GM19035 (cell line): ENCODE results near the gene FSTL3.
"Not testable (repeated sequence)": the region's sequence is repeated elsewhere in the genome, so short reads cannot be mapped to it uniquely, and the experiment has no call there.

Source experiments
- ATAC-seq: cut with Tn5 transposase; IDR thresholded peaks from one replicate; pipeline ENCODE4 v1.9.1; 2021; ENCODE audit not compliant: unreplicated experiment

The FSTL3 gene

DNA sequence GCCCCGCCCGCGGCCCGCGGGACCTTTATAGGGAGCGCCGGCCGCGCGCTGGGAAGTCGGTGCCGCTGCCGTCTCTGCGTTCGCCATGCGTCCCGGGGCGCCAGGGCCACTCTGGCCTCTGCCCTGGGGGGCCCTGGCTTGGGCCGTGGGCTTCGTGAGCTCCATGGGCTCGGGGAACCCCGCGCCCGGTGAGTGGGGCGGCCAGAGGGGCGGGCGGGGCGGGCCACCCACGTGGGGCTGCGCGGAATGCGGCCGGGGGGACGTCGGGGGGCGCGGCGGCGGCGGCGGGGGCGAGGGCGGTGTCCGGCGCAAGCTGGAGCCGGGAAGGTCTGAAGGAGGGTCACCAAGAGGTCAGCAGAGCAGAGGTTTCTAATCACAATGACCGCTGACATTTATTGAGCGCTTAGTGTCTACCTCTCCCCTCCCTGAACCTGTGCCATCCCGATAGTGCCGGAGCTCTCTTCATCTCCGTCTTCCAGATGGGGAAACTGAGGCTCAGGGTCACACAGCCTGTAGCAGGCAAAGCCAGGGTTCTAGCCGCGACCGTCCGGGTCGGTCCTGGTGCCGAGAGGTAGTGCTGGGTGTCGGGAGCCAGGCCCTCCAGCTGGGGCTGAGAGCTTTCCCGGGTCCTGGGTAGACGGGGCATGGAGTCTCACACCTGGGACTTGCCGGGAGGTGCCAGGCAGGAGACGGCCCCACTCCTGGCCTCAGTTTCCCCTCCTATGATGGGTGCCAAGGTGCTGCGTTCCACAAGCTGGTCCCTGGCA, at the start of gene FSTL3:
TSS of gene FSTL3 (plus strand) at position 54 of the 767 bp plus-strand sequence. CDS start at position 86, 32 bp downstream.
- ATAC-seq: no peak

DNA sequence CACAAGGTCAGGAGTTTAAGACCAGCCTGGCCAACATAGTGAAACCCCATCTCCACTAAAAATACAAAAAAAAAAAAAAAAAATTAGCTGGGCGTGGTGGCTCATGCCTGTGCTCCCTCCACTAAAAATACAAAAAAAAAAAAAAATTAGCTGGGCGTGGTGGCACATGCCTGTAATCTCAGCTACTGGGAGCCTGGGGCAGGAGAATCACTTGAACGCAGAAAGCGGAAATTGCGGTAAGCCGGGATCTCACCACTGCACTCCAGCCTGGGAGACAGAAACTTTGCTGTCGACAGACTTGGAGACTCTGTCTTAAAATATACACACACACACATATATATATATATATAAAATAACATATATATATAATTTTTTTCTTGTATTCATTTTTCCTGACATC, 49.6 kb upstream of the FSTL3 start:
- ATAC-seq: not testable (repeated sequence)

DNA sequence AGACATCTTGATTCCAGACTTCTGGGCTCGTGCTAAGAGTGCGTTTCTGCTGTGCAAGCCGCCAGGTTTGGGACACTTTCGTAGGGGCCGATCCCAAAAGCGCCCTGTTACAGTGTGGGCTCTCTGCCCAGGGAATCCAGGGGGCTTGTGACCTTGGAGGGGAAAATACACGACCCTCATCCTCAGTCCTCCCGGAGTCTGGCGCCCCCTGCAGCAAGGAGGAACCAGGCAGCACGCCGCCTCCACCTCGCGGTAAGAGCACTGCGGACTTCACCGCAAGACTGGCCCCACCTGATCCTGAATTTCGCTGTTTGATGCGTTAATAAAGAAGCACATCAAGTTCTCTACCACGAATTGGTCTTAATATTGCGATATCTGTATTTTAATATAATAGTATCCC, 48.0 kb upstream of the FSTL3 start:
- no peak for ATAC-seq

DNA sequence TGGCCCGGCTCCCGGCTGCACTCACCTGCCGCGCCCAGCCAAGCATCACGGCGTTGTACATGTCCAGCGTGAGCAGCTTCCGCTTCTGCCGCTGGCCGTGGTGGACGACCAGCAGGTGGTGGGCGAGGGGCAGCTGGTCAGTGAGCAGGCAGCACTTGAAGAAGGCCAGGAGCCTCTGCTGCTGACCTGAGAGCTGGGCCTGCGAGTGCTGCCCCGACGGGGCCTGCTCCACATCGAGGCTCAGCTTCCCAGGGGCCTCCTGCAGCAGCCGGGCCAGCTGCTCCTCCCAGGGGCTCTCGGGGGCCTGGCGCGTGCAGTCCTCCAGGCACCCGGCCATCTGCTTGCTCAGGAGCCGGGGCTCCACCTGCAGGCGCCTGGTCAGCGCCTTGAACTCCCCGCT, 46.7 kb upstream of the FSTL3 start:
- not testable (repeated sequence) for ATAC-seq

DNA sequence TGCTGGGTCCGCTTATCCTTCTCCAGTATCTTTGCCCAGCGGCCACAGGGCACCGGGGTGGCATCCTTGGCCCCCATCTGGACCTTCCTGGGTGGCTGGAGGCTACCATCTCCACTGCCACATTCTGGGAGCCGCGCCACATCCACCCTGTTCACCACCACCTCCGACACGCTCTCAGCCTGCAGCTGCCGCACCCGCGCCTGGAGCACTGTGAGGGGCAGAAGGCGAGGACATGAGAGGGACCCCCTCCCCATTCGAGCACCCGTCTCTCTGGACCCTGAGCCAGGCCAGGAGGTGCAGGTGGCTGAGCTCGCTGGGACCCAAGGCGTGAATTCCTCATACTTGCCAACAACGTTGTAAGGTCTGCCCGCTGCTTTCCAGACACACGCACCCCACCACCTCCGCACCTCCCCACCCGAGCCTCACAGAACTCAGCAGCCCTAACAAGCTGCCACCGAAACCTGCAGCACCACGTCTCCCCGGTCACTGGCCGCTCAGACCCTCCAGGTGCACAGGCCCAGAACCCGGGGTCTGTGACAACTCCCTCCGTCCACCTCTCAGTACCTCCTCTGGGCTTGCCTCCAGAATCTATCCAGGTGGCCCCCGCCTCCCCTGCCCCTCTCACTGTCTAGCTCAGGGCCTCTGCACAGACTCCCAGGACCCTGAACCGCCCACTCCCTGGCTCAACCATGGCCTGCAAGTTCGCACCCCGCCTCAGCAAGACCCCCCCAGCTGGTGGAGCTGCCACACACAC, 46.1 kb upstream of the FSTL3 start:
- ATAC-seq: no peak

DNA sequence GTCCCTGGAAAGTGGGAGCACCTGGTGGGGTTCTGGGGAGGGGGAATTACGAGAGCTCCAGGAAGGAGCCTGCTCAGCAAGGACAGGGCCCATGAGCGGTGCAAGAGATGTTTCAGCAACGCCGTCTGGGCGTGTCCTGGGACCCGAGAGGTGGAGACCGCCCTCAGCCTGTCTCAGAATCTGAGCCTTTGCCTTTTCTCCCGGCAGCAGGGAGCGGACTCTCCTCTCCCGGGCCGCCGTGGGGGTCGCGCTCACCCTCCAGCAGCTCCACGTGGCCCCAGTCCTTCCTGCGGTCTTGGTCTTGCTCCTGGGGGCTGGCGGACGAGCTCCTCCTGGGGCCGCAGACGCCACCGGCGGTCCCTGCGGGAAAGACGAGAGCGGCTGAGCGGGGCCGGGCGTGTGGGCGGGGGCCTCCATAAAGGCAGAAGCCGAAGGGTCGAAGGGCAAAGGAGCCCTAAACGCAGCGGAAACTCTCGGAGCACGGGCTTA, 43.6 kb upstream of the FSTL3 start:
- ATAC-seq: peak; percentile 19

DNA sequence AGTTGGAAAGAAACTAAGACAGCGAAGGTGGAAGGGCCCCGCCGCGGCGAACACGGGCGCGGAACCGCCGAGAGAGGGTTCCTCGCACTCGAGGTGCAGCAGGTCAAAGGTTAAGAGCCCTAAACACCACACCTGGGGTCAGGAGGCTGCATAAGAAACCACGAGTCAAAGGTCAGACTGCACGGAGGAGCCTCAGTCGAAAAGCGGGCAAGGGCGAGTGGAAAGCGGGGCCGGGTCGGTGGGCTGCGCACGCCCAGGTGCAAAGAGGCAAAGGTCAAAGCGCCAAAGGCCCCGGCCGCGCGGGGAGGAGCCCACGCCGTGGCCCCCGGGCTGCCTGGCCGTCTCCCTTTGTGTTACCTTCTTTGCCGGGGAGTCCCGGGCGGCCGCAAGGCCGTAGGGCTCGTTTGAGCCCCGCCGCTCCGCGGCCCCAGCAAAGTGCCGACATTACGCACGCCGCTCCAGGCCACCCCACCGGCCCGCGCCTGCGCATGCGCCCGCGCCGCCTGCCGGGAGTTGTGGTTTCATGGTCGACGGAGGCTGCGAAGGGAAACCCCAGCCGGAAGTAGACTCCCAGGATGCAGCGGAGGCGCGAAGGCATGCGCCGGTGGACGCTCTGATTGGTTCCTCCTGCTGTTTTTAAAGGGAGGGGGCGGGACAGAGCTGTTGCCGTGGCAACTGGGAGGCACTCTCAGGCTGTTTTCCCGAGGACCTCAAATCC, 43.0 kb upstream of the FSTL3 start, which contains the start of gene POLRMT:
TSS of gene POLRMT (minus strand) at position 470 of the 718 bp plus-strand sequence. CDS start at position 445, 25 bp downstream.
- peak; percentile 81 for ATAC-seq

DNA sequence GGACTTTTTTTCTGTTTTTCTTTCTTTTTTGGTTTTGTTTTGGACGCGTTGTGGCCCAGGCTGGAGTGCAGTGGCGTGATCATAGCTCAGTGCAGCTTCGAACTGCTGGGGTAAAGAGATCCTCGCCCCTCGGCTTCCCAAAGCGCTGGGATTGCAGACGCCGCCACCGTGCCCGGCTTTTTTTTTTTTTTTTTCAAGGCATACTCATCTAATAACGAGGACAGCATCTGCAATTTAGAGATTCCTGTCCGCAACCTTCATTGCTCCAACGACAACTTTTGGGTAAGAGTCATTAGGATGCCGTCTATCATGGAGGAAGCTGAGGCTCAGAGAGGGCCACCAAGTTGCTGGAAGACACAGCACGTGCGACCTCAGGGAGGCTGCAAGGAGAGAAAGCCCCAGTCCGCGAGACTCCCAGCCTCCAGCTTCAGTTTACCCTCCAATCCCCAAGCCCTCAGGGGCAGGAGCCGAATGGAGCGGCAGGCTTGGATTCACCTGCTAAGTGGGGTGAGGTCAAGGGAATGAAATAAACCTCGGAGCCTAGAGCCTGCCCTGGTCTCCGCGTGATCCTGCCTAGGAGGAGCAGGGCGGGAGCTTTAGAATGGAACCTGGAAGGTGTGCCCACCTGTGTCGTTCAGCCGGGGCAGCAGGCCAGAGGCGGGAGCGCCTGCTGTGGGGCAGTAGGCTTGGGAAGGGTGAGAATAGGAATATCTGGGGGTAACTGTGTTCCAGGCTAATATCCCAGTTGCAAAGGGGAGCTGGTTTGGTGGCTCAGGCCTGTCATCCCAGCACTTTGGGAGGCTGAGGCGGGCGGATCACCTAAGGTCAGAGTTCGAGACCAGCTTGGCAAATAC, 42.2 kb upstream of the FSTL3 start:
- no peak for ATAC-seq

DNA sequence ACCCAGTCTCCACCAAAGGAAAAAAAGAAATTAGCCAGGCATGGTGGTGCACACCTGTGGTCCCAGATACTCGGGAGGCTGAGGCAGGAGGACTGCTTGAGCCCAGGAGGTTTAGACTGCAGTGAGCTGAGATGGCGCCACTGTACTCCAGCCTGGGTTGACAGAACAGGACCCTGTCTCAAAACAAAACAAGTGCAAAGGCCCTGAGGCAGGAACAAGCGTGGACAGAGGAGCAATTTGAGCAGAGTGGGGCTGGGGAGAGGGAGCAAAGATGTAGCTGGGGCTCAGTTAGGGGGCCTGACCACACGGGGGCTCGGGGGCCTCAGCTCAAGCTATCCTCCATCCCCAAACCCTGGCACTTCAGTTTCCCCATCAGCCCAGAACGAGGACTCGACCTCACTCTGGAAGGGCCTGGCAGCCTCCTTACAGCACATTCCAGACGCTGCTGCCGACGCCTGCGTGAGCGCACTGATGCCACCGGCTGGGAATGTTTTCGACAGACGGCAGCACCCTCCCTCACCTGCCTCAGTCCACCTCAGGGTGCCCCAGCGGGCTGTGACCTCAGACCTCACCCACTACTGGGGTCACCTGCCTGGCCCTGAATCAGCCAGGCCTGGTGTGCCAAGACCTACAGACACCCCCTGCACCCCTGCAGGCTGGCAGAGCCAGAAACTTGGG, 41.1 kb upstream of the FSTL3 start:
- no peak for ATAC-seq

DNA sequence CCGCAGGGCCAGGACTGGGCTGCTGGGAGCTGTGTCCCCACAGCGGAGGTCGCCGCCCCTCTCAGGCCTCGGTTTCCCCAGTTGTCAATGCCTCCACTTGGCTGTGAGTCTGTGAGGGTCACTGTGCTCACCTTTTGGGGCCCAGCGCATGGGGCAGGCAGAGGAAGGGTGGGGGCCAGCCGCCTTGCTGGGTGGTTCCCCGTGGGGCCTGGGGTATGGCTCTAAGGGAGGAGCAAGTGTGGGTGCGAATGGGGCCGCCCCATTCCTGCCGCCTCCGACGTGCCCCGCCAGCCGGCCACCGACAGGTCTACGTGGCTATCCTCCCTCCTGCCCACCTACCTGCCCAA, 37.3 kb upstream of the FSTL3 start:
- no peak for ATAC-seq

DNA sequence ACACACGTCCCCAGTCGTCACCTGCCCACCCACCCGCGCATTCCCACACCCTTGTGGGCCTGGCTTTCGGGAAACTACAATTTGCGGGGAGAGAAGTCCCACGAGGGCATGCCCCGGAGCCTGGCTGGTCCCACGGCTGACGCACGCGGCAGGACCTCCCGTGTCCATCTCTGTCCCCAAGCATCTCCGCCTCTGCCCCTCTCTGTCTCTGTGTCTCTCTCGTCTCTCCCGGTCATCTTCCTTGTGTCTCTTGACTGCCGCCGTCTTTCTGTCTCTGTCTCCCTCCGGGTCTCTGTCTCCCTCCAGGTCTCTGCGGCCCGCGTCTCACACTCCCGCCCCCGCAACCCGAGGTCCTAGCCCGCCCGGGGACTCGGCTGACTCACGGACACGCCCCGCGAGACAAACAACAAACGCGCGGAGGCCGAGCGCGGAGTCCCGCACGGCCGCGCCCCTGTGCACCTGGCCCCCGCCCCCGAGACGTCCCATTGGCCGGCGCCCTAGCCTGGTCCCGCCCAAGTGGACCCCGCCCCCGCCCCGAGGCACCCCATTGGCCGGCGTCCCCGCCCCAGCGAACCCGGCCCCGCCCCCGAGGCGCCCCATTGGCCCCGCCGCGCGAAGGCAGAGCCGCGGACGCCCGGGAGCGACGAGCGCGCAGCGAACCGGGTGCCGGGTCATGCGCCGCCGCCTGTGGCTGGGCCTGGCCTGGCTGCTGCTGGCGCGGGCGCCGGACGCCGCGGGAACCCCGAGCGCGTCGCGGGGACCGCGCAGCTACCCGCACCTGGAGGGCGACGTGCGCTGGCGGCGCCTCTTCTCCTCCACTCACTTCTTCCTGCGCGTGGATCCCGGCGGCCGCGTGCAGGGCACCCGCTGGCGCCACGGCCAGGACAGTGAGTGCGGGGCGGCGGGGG, 36.7 kb upstream of the FSTL3 start, which contains the start of gene FGF22:
TSS of gene FGF22 (plus strand) at position 627 of the 908 bp plus-strand sequence. CDS start at position 674, 47 bp downstream.
- ATAC-seq: no peak

DNA sequence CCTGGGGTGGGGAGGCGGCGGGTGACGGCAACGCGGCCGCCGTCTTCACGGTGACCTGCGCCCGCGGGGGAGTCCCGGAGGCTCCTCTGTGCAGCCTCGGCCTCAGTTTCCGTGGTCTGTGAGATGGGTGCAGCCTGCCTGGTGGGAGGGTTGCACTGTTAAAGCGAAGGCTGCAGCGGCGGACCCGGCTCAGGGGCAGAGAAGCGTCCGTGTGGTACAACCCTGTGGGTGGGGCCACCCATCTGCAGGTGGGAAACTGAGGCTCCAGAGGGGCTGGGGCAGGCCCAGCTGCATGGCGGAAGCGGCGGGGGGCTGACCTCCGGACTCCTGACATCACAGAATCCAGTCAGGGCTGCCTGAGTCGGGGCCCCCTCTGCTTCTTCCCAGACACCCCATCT, 36.0 kb upstream of the FSTL3 start:
- ATAC-seq: no peak

DNA sequence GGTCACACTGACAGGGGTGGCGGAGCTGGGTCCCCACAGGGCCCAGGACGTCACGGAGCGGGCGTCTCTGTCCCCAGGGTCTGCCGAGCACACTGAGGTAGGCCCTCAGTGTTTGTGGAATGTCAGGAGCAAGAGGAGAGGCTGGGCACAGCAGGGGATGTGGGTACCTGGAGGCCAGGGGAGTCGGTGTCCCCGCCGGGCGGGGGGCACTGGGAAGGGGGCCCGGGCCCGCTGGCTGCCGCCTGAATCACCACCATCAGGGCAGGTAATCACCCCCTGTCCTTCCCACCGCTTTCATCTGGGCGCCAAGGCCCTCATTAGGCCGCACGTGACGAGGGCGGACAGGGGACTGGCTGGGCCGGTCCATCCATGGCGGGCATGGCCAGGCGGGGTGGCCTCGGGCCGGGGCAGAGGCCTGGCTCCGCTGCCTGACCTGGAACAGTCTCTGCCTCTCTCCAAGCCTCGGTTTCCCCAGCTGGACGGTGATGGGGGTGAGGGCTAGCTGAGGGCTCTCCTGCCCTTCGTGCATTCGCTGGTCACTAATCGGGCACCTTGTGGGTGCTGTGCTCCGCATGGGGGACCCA, 35.5 kb upstream of the FSTL3 start:
- ATAC-seq: no peak

DNA sequence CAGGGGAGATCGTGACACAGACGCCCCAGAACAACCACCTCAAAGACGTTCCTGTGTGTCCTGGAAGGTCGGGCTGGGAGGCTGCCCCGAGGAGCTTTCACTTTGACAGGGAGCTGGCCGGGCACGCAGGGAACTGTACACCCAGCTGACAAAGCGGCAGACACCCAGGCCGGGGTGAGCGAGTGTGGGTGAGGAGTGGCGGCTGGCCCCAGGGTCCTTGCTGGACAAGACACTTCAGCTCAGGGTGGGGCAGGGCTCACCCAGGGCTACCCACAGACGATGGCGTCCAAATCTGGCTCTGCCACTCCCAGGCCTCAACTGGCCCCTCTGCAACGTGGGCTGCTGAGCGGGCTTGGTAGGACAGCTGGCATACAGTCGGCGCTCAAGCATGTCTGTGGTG, 34.5 kb upstream of the FSTL3 start:
- ATAC-seq: no peak

DNA sequence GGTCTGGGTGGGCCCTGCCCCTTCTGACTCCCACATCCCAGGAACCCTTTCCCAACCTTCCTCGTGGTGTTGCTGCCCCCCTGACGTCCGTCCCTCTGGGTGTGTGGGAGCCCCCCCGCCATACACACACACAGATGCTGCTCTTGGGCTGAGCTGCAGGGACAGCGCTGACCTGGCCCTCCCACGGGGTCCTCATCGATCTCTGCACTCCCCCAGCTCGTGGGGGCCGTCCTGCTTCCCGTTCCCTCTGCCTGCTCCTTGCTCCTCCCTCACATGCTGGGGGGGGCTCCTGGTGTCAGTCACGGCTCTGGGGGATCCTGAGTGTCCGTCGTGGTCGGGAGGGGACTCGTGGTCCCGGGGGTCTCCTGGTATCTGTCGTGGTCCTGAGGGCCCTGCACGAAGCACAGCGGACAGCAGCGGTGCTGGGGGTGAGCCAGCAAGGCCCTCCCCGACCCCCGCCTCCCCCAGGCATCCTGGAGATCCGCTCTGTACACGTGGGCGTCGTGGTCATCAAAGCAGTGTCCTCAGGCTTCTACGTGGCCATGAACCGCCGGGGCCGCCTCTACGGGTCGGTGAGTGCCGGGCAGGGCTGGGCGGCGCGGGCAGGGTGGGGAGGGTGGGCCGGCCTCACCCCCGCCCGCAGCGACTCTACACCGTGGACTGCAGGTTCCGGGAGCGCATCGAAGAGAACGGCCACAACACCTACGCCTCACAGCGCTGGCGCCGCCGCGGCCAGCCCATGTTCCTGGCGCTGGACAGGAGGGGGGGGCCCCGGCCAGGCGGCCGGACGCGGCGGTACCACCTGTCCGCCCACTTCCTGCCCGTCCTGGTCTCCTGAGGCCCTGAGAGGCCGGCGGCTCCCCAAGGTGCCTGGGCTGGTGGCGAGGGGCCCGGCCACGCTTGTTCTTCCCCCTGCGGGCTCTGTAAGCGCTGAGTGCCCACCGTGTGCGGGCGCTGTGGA, 33.1 kb upstream of the FSTL3 start:
- no peak for ATAC-seq

DNA sequence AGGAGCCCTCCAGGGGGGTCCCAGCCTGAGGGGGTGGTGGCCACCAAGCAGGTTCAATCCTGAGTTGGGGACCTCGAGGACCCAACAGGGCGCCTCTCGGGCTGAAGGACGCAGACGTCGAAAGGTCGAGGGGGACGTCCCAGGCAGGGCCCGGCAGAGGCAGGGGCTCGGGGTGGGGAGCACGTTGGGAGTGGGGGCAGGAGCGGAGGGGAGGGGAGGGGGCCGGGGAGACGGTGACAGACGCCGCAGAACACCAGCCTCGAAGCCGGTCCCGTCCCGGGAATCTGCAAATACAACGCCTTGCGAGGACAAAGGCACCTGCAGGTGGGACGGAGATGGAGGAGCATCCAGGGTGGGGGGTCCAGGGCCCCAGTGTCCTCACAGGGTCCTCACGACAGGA, 32.5 kb upstream of the FSTL3 start:
- no peak for ATAC-seq

DNA sequence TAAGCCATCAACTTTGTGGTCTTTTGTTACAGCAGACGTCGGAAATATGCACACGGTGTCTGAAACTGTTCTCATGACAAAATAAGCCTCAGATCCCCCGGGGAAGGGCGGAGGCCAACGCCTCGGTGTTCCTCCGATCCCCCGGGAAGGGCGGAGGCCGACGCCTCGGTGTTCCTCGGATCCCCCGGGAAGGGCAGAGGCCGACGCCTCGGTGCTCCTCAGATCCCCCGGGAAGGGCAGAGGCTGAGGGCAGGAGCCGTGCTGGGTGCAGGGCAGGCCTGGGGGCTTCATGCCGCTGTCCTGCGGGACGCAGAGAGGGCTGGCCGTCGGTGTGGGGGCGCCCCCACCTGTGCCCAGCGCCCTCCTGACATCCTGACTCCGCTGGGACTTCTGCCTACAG, 31.8 kb upstream of the FSTL3 start:
- no peak for ATAC-seq
